GM18867 (cell line): Measurements from ENCODE around the gene CAMK1G.

Experiments
- ATAC-seq: cut with Tn5 transposase; IDR thresholded peaks from one replicate; pipeline ENCODE4 v1.9.1; 2021; ENCODE audit warnings: mild to moderate bottlenecking, moderate library complexity; ENCODE audit not compliant: unreplicated experiment

CAMK1G gene

DNA sequence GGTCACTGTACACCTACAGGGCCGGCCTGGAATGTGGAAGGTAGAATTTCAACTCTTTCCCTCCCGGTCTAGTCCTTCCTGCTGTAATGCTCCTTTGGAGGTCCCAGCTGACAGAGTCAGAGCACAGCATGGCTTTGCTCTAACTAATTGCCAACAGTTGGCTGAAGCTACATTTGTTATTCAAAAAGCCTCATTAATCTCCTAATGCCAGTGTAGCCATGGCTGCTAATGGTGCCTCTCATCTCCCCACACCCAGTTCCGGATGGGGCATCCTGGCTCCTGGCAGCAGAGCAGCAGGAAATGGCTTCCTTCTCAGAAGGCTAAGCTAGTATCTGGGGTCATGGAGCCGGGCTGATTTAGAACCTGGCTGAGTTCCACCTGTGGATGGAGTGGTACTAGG lies 18.7 kb upstream of the CAMK1G start:
- no peak for ATAC-seq

- ATAC-seq, result peak; percentile 96
Observed at GRCh38 chr1:209565759-209566678, 17.5 kb upstream of the CAMK1G start.

DNA sequence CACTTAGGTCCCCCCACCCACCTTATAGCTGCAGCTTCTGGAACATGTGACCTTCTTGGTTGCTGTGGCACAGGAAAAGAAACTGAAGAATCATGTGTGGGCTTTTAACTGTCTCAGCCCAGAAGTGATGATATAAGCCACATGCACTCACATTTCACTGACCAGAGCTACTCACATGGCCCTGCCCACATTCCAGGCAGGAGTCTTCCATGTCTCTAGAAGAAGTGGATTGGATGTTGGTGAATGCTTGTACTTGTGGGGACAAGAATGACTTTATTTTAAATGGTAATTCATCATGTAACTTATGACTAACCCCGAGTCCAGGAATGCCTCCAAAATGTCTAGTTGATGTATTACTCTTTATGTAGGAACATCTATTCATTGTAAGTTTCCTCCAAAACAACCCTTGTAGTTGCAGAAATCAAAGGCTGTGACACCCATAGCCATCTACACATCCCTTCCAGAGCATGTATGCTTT lies 15.8 kb upstream of the CAMK1G start:
- ATAC-seq, result no peak

DNA sequence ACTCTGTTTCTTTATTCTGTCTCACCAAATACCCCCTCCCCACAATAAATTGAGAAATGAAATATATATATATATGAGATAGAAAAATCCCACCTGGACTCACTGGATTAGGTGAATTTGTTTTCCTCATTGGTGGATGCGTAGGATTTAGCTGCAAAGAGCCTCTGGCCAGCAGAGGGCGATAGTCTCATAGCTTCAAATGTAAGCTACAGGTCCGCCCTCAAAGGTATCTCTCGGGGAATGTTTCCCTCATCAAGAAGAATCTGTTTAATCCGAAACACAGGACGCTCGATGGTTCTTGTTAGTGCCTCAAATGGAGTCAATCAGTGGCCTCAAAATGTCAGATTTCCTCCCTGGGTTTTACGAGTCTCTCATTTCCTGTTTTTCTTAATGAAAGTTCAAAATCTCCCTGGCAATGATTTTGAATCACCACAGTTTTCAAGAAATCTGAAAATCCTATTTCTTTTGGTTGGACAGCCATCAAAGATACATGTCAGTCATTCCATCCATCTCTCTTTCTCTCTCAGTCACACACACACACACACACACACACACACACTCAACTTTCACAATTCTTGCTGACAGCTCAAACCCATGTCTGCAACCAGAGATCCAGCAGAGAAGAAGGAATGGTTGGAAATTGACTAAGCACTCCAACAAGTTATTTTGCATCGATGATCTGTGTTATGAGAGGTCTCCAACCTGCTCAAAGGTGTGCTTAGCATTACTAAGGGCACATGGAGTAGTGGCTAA lies 13.9 kb upstream of the CAMK1G start:
- ATAC-seq, result peak; percentile 43

- ATAC-seq, result no peak
Observed at GRCh38 chr1:209570743-209571142, 12.8 kb upstream of the CAMK1G start.

GRCh38 chr1:209576392-209577197 lies 6.9 kb upstream of the CAMK1G start:
- peak; percentile 84 for ATAC-seq

DNA sequence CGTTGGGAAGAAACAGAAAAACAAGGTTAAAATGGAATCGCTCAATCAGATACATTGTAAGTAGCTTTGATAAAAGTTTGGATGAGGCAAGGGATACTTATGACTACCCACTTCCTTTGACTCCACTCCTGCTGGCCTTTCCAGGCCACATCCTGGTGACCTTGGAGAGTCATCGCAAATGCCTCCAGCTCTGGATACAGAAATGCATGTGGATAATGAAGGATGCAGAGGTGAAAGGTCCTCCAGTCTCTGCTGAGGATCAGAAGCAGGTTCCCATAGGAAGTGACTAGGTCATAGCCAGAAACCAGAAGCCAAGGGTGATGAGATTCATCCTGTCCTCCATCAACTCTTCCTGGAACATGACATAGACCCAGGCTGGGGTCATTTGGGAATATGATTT lies 6.2 kb upstream of the CAMK1G start:
- no peak for ATAC-seq

GRCh38 chr1:209580577-209580976 lies 2.9 kb upstream of the CAMK1G start:
- ATAC-seq, result no peak

DNA sequence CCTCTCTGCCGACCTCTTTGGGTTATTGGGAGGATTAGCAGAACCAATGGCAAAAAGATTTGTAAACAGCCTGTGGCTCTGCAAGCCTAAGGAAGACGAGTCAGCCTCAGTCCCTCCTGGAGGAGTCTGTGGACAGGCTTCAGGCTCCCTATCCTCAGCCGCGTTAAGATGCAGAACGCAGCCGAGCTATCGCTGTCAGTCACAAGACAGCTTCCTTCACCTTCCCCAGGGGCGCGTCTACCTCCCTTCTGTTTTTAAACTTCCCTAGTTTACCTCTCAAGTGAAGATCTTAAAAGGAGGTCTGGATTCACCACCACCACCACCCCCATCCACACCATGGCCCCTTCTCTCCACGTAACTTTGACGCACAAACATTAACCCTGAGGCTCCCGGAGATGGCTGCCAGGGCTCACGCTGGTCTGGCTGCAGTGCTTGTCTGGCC lies 738 bp downstream of the CAMK1G start:
- ATAC-seq, result no peak

- ATAC-seq, result no peak
Observed at GRCh38 chr1:209585197-209585596, 1.7 kb downstream of the CAMK1G start.

- no peak for ATAC-seq
Observed at GRCh38 chr1:209585672-209586071, 2.2 kb downstream of the CAMK1G start.

DNA sequence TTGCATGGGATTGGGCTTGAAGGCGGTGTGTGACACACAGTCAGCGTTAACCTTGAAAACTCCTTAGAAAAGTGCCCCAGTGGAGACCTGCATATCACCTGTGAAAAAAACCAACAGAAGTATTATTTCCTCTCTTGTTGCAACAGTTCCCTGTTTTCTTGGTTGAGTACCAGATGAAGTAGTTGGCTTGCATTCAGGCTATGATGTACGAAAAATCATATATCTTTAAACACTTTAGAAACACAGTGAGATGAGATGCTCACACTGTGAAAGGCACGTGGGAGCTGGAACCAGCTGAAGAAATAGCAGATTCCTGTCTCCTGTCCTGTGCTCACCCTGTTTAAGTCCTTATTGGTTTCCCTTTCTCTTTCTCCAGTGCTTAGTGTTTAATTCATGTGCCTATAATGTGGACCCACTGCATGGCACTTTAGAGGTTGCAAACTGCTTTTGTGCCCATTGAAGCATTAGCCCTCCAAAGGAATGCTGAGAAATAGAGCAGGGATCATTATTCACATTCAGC lies 2.8 kb downstream of the CAMK1G start:
- no peak for ATAC-seq

DNA sequence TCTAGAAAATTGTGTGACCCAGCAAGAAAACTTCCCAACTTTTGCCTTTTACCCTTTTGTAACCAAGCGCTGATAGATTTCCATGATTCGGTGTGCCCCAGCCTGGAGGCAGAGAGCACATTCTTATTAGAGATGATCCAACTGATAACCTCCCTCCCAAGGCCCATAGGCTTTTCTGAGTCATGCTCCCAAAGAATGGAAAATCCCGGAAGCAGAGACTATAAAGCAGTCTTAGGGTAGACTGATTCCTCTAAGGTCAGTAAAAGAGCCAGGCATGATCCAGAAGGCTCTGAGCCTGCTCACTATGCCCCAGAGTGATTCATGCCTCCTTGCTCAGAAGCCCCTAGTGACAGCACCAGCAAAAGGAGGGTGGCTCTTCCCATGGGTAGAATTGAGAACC lies 4.3 kb downstream of the CAMK1G start:
- no peak for ATAC-seq

DNA sequence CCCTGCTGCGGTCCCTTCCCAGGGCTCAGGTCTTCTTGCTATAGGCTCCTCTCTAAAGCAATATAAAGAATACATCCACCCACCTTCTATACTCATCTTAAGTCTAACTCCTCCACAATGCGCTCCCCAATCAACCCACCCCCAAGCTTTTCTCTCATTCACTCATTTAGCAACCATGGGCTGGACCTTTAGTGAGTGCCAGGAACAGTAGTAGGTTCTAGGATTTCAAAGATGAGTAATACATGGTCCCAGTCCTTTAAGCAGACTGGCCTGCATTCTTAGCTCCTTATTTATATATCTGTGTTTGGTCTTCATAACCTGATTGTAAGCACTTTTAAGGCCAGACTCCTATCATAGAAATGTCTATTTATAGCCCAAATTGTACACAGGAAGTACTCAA lies 5.9 kb downstream of the CAMK1G start:
- no peak for ATAC-seq

DNA sequence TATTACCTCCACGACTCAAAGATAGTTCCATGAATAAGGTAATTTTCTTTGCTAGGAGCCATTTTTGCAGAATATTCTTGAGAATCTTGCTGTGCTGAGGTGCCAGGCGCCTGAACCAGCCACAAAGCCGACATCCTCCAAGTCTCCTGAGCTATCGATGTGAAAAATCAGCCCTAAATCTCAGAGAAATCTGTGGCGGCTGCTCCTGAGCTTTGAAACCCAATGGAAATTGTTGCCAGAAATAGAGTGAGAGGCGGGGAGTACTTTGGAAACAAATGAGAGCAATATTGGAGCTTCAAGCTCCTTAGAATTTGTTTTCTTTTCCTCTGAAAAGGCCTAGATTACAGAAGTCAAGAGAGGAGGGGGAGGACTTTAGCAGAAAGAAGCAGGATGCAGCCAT lies 6.3 kb downstream of the CAMK1G start:
- no peak for ATAC-seq

DNA sequence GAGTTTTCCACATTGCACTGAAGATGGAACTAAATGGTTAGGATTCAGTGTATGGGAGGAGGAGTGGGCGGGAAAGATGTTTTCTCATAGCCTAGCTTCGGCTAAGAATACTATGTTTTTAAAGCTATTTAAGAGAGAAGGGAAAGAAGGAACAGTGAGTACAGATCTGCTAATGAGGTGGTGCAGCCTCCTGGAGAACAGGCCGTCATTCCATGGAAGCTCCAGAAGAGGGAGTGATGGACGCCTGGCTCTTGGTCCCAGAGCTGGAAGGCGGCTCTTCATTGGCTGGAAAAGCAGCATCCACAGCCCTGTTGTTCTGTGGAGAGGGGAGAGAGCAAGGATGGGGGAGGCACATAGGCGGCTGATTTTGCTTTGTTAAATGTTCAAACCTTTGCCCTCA lies 6.9 kb downstream of the CAMK1G start:
- ATAC-seq, result no peak

- no peak for ATAC-seq
Observed at GRCh38 chr1:209593747-209594146, 10.2 kb downstream of the CAMK1G start.

DNA sequence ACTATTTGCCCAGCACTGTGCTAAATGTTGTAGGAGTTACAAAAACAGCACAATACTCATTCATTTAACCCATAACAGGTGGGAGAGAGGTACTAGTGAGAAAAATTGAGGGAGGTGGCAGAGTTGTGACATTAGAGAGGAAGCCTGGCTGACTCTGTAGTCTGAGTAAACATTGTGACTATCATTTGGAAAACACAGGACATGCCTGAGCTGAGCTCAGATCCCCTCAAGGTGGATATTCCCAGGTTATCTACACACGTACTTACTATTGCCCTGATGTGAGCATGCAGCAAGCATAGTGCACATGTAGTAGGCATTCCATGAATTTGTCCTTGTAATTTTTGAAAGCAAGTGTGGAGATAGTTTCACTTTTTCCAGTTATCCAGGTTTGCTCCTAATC lies 10.9 kb downstream of the CAMK1G start:
- ATAC-seq, result no peak

- no peak for ATAC-seq
Observed at GRCh38 chr1:209595028-209595427, 11.5 kb downstream of the CAMK1G start.

DNA sequence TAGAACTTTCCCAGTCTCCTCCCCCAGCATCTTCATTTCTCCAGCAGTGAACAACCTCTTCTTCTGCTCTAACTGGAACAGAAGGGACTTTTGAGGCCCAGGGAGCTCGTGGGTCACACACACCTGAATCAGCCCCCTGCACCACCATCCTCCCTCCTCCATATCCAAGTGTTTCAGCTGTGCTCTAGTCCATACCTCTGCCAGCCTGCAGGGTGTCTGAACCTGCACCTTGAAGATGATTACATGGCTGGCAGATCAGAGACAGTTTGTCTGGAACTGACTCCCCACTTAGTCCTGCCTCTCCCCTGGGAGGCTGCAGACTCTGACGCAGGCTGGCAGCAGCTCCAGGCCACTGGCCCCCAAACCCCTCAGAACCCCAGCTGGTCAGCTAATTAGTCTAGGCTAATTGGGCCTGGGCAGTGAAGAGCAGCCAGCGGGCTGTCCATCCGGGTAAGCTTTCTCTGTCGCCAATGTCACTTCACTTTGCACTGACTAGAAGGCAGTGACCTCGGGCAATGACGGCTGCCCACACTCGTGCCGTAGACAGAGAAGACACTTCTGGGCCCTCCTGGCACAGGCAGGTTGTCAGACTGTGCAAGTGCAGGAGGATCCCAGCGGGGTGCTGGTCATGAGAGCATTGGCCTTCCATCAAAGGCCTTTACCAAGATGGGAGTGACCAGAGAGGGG lies 12.2 kb downstream of the CAMK1G start:
- no peak for ATAC-seq
